Cardiac muscle cell (in vitro differentiated cells and primary cell): ENCODE measurements around the gene VEPH1. TPM values are rescaled to one million over a fixed set of nuclear protein-coding genes. Genes with fewer than 3 reads are reported as not detected.
A peak's percentile ranks its signal among the peaks of the same experiment; 100 is the strongest.

Source experiments
- DNase-seq, 2 donors: peaks; one replicate each; pipeline versions ENCODE4 v3.0.0 to v3.0.0-alpha.2; 2010 to 2017; ENCODE audit warnings: low read depth in 1 of 2, low spot score in 1 of 2
- H3K27ac ChIP-seq: fragments of 200-600 bp; sonication (generic); 2 replicates; pipeline ENCODE4 v1.5.1; 2016
- H3K27me3 ChIP-seq: fragments of 200-600 bp; sonication (generic); 2 replicates; pipeline ENCODE4 v1.6.0; 2016; ENCODE audit warnings: control low read depth
- H3K36me3 ChIP-seq: fragments of 200-600 bp; sonication (generic); 2 replicates; pipeline ENCODE4 v1.5.1; 2016; ENCODE audit warnings: control low read depth
- H3K4me1 ChIP-seq: fragments of 200-600 bp; sonication (generic); 2 replicates; pipeline ENCODE4 v1.8.1; 2017; ENCODE audit warnings: low read depth, mild to moderate bottlenecking, mixed run types
- H3K4me3 ChIP-seq: fragments of 200-600 bp; sonication (generic); 2 replicates; pipeline ENCODE4 v1.5.1; 2016; ENCODE audit warnings: mild to moderate bottlenecking
- H3K9me3 ChIP-seq: fragments of 200-600 bp; sonication (generic); 2 replicates; pipeline ENCODE4 v1.5.1; 2017; ENCODE audit warnings: low read depth, mild to moderate bottlenecking, control low read depth
- CTCF ChIP-seq: IDR thresholded peaks from 2 replicates; pipeline ENCODE4 v1.5.1; 2012; ENCODE audit warnings: low read depth, mild to moderate bottlenecking, low read length
- polyA plus RNA-seq: library from polyadenylated mRNA; unstranded; fragments of >200 nt; fragmentation: Nextera tagmentation; extraction: Ambion mirVana; gene quantifications from 2 replicates; pipeline ENCODE4 v1.2.1, GENCODE V29; 2016
- total RNA-seq: library from RNA; depleted of rRNA; stranded (reverse); fragments of >200 nt; gene quantifications from 2 replicates; pipeline ENCODE4 v1.2.3, GENCODE V29; 2016

VEPH1 gene
- 1.1 and 2.5 TPM in 2 replicates for total RNA-seq
- 0.32 and 1.7 TPM in 2 replicates for polyA plus RNA-seq

DNA sequence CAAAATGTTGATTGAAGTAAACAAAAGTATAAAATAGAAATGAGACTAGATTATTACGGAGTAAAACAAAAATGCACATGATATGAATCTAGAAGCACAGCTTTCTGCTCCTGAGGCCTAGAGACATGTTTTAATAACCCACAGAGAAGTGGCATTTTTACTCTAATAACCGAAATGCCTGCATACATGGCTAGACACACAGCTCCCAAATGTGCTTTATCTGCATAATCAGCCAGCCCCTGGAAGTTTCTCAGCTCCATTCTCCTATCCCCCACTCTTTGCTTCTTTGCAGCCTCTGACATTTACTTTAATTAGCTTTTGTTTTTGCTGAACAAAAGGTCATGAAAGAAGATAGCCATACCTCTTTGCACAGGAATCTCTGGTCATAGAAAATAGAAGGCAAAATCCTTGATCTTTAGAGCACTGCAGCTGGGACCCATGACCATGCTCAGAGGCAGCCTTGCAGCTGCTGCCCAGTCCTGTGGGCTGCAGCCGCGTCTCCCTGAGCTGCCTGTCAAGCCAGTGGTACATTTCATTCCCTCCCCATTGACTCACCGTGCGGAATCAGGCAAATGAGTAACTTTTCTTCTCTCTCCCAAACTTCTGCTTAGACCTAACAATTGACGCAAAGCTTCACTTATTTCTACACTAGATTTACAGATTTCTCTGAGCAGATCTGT lies at the start of gene VEPH1:
TSS of gene VEPH1 (minus strand) at position 501 of the 680 bp plus-strand sequence. CDS start 8,067 bp downstream, outside the sequence.
- H3K27me3 ChIP-seq, result peaks cover 17% of the 10 kb centered on the region
- peaks cover 4% of the 10 kb centered on the region for H3K4me1 ChIP-seq
- no peak within 1 kb of the TSS for H3K27ac ChIP-seq
- no peak within 1 kb of the TSS for H3K4me3 ChIP-seq
- TF ChIP-seq CTCF, result no peak
- no peaks in the 10 kb centered on the region for H3K9me3 ChIP-seq
- peak; percentile 5 to 83 for DNase-seq
- no peaks in the 10 kb centered on the region for H3K36me3 ChIP-seq

DNA sequence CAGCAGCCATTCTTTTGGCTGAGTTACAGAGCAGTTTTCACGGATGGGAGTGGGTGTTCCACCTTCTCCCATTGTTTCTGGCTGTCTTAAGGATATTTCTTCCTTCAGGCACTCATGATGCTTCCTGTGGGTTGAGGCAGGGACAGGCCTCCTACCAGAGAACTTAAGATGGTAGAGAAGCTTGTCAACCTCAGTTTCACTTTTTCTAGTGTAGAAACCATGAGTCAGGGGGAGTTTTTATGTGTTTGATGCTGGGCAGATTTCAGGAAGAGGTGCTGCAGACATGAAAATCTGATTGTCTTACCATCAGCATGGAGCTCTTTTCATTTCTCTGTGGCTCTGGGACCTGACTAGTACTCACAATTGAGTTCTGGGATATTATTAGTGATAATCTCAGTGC lies 48.7 kb upstream of the VEPH1 start:
- no peak overlapping the region for H3K4me3 ChIP-seq
- H3K36me3 ChIP-seq, result no peaks in the 10 kb centered on the region
- H3K27me3 ChIP-seq, result no peaks in the 10 kb centered on the region
- no peaks in the 10 kb centered on the region for H3K9me3 ChIP-seq
- H3K4me1 ChIP-seq, result no peaks in the 10 kb centered on the region
- no peak overlapping the region for H3K27ac ChIP-seq
- no peak for TF ChIP-seq CTCF
- no peak for DNase-seq

DNA sequence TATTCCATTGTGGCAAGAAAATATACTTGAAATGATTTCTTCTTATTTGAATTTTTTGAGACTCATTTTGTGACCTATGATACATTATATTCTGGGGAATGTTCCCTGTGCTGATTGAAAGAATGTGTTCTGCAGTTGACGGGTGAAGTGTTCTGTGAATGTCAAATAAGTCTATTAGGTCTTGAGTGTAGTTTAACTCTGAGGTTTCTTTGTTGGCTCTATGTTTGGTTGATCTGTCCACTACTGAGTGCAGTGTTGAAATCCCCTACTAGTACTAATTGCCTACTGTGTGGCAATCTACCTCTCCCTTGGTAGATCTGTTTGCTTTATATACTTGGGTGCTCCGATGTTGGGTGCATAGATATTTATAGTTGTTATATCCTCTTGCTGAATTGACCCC lies 46.3 kb upstream of the VEPH1 start:
- no peaks in the 10 kb centered on the region for H3K4me1 ChIP-seq
- no peaks in the 10 kb centered on the region for H3K27me3 ChIP-seq
- no peak overlapping the region for H3K4me3 ChIP-seq
- H3K9me3 ChIP-seq, result no peaks in the 10 kb centered on the region
- no peaks in the 10 kb centered on the region for H3K36me3 ChIP-seq
- no peak for TF ChIP-seq CTCF
- H3K27ac ChIP-seq, result no peak overlapping the region
- no peak for DNase-seq

DNA sequence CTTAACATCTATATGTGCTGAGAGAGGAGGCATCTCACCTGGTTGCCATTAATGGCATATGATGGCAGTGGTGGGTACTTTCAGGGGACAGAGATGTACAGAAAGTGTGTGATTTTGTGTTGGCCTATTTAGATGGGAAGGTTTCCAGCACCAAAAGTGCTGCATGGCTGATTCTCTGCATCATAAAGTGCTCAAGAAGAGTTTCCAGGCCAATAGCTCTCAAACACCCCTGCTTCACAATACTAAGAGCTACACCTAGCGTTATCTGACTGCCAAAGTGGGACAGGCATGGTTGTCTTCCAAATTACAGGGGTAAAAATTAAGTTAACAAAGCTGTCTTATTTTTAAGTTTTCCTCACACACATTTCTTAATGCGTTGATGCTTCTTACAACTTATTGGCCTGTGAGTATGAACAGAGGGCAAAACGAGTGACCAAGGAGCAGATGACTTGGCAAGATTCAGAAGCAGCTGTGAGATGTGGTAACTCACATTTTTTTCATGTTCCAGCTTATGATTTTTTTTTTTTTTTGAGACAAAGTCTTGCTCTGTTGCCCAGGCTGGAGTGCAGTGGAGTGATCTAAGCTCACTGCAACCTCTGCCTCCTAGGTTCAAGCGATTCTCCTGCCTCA lies 41.4 kb upstream of the VEPH1 start:
- no peak for TF ChIP-seq CTCF
- Histone ChIP-seq H3K9me3 (no peaks in the 10 kb centered on the region), H3K36me3 (no peaks in the 10 kb centered on the region), H3K27ac (no peak overlapping the region), H3K27me3 (no peaks in the 10 kb centered on the region), H3K4me1 (no peaks in the 10 kb centered on the region), H3K4me3 (no peak overlapping the region)
- peak in 1 of 2 donors; percentile 93 for DNase-seq

DNA sequence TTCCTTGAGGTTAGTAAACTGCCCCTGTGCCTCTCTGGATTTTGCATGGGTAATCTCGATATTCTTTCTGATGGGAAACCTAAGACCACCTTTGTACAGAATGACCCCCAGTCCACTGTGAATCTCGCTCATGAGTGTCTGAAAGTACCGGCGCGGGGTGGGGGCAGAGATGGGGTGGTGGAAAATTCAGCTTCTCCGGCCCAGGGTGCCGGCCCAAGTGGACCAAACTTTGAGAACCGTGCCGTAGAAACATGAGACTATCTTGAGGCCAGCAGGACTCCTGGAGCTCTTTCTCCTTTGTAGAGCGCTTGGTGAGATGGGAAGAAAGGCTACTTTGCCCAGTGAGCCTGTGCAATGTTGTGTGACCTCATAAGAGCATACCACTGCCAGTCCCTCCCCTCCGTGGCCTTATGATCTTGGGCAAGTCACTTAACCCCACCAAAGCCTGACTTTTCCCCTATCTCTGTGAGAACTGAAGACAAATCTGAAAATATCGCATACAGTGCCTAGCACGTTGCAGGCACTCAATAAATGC lies 40.4 kb upstream of the VEPH1 start:
- peak in 1 of 2 donors; percentile 49 for DNase-seq
- H3K4me3 ChIP-seq, result peak overlapping the region; percentile 16

More for the DNA sequence above, 40.4 kb upstream of the VEPH1 start:
- Histone ChIP-seq H3K36me3 (no peaks in the 10 kb centered on the region), H3K9me3 (no peaks in the 10 kb centered on the region), H3K27ac (no peak overlapping the region), H3K27me3 (no peaks in the 10 kb centered on the region), H3K4me1 (no peaks in the 10 kb centered on the region)
- no peak for TF ChIP-seq CTCF
